Measurements from ENCODE around the gene DNM3.

DNA sequence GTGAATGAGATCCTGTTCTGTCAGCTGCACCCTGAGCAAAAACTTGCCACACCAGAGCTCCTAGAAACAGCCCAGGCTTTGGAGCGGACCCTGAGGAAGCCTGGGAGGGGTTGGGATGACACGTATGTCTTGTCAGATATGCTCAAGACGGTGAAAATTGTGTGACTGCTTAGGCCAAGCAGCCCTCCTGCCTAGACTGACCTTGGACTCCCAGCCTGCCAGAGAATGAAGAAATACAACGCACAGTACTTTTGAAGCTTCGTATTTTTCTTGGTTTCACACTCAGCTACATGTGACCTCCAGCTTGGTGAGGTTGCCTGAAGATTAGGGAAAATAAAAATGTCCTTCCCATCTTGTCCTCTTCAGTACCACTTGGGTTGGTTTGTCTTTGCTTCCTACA lies 44.7 kb upstream of the DNM3 start:
- no peak for TF ChIP-seq CTCF (optimal IDR thresholded peaks at IDR 0.05 in 1 of 3, IDR thresholded peaks at IDR 0.05 in 1 of 3, conservative IDR thresholded peaks at IDR 0.05 in 1 of 3; ENCODE audit: extremely low read depth in 1 of 3, insufficient read depth in 2 of 3, low read length in 3 of 3)
- TF ChIP-seq EZH2 (IDR thresholded peaks at IDR 0.05; ENCODE audit: low read length): no peak
